NCI-H1436 (cell line): Measurements from ENCODE around the gene TIMM10B.

Experiments used
- DNase-seq: peaks from one replicate; lab custom pipeline; 2025; lab: John Stamatoyannopoulos, UW

Gene TIMM10B

GRCh38 chr11:6481012-6481923 is at the start of gene TIMM10B, which contains the start of gene ARFIP2:
Gene TIMM10B, plus strand, starts transcription at chr11:6481501. Its CDS starts 16 bp downstream, at chr11:6481517.
Gene ARFIP2, minus strand, starts transcription at chr11:6481331. Its CDS starts 910 bp downstream, at chr11:6480421.
- DNase-seq, result peak; percentile 97

GRCh38 chr11:6431861-6432260 is 49.4 kb upstream of the TIMM10B start:
- DNase-seq, result no peak

GRCh38 chr11:6433998-6434660 is 47.2 kb upstream of the TIMM10B start:
- DNase-seq, result no peak

- no peak for DNase-seq
These were observed 43.9 kb upstream of the TIMM10B start for GRCh38 chr11:6437423-6437822.

GRCh38 chr11:6437993-6438392 is 43.3 kb upstream of the TIMM10B start:
- no peak for DNase-seq

- DNase-seq, result peak; percentile 59
These were observed 42.2 kb upstream of the TIMM10B start for GRCh38 chr11:6438979-6439571.

- DNase-seq, result no peak
These were observed 40.4 kb upstream of the TIMM10B start, which contains the start of gene HPX for GRCh38 chr11:6440906-6441358. Gene HPX, minus strand, starts transcription at chr11:6440987. Its CDS starts 24 bp downstream, at chr11:6440963.

- DNase-seq, result no peak
These were observed 38.9 kb upstream of the TIMM10B start for GRCh38 chr11:6442441-6442840.

- DNase-seq, result peak; percentile 53
These were observed 37.9 kb upstream of the TIMM10B start for GRCh38 chr11:6443269-6444003.

GRCh38 chr11:6448574-6448973 is 32.7 kb upstream of the TIMM10B start:
- no peak for DNase-seq

- no peak for DNase-seq
These were observed 29.1 kb upstream of the TIMM10B start for GRCh38 chr11:6452219-6452618.

- no peak for DNase-seq
These were observed 28.1 kb upstream of the TIMM10B start for GRCh38 chr11:6453152-6453551.

- no peak for DNase-seq
These were observed 26.2 kb upstream of the TIMM10B start for GRCh38 chr11:6455070-6455469.

- DNase-seq, result no peak
These were observed 24.8 kb upstream of the TIMM10B start for GRCh38 chr11:6456361-6457073.

- DNase-seq, result no peak
These were observed 23.6 kb upstream of the TIMM10B start for GRCh38 chr11:6457581-6458320.

- no peak for DNase-seq
These were observed 22.8 kb upstream of the TIMM10B start for GRCh38 chr11:6458352-6459098.

GRCh38 chr11:6459099-6459450 is 22.2 kb upstream of the TIMM10B start:
- DNase-seq, result no peak

GRCh38 chr11:6468712-6469495 is 12.4 kb upstream of the TIMM10B start:
- DNase-seq, result peak; percentile 92

GRCh38 chr11:6469599-6469998 is 11.7 kb upstream of the TIMM10B start:
- no peak for DNase-seq
